COLO668 (cell line): ENCODE results near the gene AUNIP.

Source experiments
- DNase-seq: peaks from one replicate; lab custom pipeline; 2025; ENCODE audit not compliant: unreplicated experiment; lab: John Stamatoyannopoulos, UW

AUNIP gene

DNA sequence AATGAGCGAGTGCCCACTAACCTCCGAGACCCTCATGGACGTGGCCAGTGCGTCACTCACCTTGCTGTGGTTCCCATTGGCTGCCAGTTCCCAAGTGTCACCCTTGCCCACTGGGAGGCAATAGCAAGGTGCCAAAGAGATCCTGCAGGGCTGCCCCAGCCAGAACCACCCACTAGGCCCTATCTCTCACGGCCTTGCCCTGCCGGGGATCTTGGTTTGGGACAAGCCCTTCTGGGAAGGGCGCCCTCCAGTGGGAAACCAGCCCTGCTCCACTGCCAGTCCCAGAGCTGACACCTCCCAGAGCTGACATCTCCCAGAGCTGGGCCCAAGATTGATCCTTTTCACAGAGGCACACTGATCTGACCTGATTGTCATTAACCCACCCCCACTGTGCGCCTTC is 61.3 kb downstream of the AUNIP start:
- DNase-seq: peak; percentile 53

GRCh38 chr1:25796811-25797458 is 62.3 kb downstream of the AUNIP start:
- DNase-seq: peak; percentile 97

GRCh38 chr1:25795946-25796810 is 63.1 kb downstream of the AUNIP start:
- DNase-seq: no peak

DNA sequence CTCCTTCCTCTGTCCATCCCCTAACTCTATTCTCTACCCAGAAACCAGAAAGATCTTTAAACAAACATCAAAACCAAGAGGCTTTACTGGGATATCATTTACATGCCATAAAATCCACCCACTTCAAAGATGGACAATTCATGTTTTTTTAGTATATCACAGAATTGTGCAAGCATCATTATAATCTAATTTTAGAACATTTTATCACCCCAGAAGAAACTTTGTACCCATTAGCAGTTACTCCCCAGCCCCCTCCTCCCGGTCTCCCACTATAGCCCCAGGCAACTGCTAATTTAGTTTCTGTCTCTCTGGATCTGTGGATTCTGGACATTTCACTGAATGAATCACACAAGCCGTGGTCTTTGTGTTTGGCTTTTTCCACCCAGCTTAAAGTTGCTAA is 64.0 kb downstream of the AUNIP start:
- DNase-seq: no peak

GRCh38 chr1:25794325-25794724 is 64.9 kb downstream of the AUNIP start:
- no peak for DNase-seq

DNA sequence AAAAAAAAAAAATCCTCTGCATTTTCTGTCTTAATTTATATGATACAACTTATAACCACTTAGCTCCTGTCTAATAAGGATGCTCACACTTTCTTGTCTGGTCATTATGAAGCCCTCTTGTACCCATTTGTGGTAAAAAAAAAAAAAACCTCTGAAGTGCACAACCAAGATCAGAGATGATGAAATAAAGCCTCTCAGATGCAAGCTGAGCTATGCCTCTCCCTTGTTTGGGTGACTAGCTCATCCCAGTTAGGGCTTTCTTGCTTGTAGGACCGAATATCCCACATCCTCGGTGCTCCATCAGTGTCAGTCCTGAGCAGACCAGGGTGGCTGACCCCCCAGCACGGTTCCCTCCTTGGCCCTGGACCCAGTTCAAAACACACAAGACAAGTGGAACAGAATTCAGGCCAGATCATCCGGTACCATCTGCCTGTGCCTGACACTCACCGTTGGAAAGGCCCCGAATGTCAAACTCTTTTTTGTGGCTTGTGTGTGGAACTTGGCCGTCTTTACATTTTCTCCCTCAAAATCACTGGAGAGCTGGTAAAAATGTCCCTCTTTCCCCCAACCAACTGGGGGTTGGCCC is 65.6 kb downstream of the AUNIP start:
- DNase-seq: no peak

DNA sequence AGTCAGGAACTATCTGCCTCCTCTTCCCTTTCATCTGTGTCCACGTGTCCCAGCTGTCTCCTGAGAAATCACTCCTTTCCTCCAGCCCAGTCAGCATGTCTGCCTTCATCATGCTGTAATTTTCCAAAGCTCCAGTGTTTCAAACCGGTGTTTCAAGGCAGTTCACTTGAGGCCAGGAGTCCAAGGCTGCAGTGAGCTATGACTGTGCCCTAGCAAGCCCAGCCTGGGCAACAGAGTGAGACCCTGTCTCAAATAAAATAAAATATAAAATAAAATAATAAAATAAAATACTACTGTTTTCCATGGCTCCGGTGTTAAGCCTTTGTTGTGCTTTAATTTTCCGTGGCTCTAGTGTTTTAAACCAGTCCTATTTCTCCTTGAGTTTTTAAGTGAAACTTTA is 67.1 kb downstream of the AUNIP start:
- DNase-seq: no peak

GRCh38 chr1:25790472-25790871 is 68.8 kb downstream of the AUNIP start:
- DNase-seq: no peak

GRCh38 chr1:25787760-25788166 is 71.5 kb downstream of the AUNIP start:
- DNase-seq: no peak

DNA sequence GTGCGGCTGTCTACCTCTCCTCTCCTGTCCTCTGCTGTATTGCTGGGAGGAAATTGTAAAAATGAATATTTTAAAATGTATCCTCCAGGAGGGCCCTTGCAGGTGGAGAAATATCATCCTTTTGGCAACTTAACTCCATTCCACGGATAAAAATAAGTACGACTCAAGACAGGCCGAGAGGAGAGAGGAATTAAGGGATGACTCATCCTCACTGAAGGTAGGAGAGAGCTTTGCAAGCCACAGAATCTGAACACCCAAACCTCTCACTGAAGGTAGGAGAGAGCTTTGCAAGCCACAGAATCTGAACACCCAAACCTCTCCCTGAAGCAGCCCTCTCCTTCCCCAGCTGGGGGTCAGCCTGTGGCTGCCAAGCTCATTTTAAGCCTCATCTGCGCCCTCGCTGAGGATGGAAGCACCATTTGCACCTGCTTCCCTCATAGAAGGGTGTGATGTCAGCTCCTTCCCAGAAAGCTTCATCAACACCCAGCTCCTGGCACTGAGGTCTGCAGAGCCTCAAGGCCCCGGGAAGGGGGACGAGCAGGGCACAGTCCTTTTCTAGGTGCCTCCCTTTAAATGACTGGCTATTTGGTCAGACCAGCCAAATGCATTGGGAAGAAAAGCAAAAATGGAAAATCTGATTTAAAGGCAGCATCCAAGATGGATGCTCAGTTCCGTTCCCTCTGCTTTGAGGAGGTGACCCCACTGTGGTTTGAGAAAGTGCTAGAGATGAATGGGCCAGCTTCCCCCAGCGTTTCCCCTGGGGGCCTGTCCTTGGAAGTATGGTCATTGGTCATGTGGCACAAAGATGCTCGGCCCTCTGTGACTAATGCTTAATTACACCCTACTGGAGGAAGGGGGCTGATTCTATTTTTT is 72.1 kb downstream of the AUNIP start:
- no peak for DNase-seq

- no peak for DNase-seq
Observed at GRCh38 chr1:25785333-25786067, 73.8 kb downstream of the AUNIP start.

GRCh38 chr1:25784575-25785051 is 74.6 kb downstream of the AUNIP start:
- no peak for DNase-seq
